Renal cortical epithelial cell (primary cell): ENCODE measurements around the gene SUPT3H. TPM values are rescaled to one million over a fixed set of nuclear protein-coding genes. Genes with fewer than 3 reads are reported as not detected.

Source experiments
- DNase-seq: peaks from one replicate; pipeline ENCODE4 v3.0.0-alpha.2; 2011; ENCODE audit warnings: low read depth
- total RNA-seq: library from RNA; depleted of rRNA; stranded (reverse); fragments of >200 nt; gene quantifications from 2 replicates; pipeline ENCODE4 v1.2.3, GENCODE V29; 2014

The SUPT3H gene
- total RNA-seq, 1 donor from 2014 or later: 43.0 TPM

GRCh38 chr6:44955145-44955544, 422.6 kb downstream of the SUPT3H start:
- no peak for DNase-seq

DNA sequence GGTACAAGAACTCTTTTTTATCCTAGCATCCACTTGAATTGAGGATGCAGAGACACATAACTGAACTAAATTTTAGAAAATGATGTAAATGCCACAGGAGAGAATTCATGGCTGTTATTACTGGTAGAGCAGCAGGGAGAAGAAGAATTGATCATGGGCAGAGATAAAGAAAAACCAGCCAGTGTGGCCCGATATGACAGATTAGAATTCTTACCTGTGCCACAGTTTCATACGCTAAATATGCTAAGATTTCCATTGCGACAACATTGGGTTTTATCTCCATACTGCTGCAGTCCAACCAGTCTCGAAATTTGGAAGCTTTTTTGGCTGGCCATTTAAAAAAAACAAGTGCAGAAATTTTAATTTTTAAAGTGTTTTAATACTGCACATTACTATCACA, 423.5 kb downstream of the SUPT3H start:
- no peak for DNase-seq

- no peak for DNase-seq
Measured at GRCh38 chr6:44951253-44951747, 426.4 kb downstream of the SUPT3H start.

GRCh38 chr6:44949596-44950201, 428.0 kb downstream of the SUPT3H start:
- DNase-seq: no peak

DNA sequence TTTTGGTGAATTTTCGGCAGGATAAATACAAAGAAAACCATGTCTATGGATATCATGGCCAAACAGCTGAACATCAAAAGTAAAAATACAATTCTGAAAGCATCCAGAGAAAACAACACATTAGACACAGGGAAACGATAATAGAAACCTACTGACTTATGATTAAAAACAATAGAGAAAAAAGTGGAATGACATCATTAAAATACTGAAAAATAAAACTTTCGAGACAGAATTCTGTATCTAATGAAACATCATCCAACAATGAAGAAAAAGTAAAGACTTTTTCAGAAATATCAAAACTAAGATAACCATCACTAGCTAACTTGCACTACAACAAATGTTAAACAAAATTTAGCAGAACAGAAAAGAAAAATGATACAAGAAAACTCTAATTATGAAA, 434.2 kb downstream of the SUPT3H start:
- DNase-seq: no peak

DNA sequence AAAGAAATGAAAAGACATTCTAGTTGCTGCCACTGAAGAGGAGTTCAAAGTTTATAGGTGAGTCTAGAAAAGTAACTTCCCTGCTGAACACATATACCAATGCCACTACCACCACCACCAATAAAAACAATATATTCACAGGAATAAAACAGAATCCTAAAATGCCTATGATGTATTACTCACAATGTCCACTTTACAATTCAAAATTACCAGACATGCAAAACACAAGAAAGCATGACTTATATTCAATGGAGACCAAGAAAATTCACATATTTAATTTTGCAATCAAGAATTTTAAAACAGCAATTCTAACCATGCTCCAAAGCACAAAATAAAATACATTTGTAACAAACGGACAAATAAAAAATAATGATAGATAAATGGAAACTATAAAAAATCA, 434.9 kb downstream of the SUPT3H start:
- no peak for DNase-seq

DNA sequence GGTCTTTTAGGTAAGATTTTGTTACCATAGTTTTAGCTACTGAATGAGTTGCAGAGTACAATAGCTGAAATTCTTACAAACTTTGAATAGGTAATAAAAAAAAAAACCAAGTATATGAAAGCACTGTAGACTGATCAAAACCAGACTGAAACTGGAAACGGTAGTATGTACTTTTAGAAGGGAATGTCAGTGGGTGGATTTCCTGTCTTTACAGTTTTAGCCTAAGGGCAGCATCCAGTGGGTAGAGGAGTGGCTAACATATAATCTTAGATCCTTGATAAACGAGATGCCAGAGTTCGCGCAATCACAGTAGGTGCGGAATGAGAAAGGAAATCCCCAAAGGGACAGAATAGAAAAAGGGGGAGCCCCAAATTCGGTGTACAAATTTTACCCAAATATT, 435.5 kb downstream of the SUPT3H start:
- no peak for DNase-seq

GRCh38 chr6:44940367-44940766, 437.4 kb downstream of the SUPT3H start:
- peak; percentile 31 for DNase-seq

- DNase-seq: no peak
Measured at GRCh38 chr6:44935693-44936300, 441.9 kb downstream of the SUPT3H start.

DNA sequence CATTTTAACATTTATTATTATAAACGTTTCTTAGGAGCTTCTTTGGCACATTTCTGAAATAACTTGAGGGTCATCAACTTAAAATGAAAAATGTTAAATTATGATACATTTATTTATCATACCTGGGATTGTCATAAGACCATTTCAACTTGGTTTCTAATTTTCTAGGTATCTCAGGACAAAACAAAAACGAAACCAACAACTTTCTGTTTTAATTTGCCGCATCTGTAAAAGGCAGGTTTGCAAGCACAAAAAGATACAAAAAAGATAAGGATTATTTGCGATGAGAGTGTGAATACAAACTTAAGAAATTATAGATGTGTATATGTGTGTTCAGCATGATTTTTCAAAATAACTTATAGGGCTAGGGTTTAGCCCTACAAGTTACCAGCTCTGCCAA, 444.6 kb downstream of the SUPT3H start:
- DNase-seq: no peak

DNA sequence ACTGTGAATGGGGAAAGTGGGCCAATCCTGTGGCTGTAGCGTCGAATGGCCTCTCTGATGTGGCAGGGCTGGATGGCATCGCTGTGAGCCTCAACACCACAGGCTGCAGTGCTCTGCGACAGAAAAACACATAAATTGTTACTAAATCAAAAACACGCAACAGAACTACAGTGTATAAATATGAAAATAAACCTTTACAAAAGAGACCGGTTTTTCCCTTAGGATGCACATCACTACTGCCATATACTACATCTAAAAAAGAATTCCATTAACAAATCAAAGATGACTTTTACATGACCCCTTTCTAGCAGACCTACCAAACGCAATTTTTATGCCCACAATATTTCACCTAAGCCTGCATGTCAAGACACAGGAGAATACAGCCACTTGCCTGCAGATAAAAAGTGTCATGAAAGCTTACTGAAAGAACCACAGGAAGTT, 445.1 kb downstream of the SUPT3H start:
- DNase-seq: no peak

GRCh38 chr6:44931385-44931784, 446.3 kb downstream of the SUPT3H start:
- DNase-seq: no peak

- DNase-seq: peak; percentile 63
Measured at GRCh38 chr6:44926556-44926955, 451.2 kb downstream of the SUPT3H start.

DNA sequence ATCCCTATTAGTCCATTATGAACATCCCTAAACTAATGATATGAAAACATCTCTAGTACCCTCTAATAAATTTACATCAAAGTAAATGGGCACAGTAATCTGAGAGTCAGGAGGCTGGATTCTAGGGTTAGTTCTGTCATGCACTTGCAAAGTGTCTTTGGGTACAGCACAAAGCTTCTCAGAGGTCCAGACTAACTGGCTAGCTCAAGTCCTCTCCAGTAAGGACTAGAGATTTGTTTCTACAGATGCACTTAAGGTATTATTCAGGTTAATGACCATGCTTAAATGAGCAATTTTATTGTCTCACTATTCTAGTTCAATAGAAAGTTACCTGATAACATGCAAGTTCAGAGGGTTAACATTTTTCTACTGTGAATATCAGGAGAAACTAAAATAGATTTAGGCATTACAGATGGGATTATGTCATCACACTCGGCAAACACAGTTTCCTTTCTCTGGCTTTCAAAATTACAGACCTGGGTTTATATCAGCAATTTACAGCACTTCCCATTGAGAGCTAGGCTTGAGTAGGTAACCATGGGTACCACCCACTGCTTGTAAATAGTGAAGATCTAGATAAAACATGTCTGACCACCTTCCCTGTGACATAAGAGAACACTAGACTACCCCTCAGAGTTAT, 452.5 kb downstream of the SUPT3H start:
- peak; percentile 62 for DNase-seq

DNA sequence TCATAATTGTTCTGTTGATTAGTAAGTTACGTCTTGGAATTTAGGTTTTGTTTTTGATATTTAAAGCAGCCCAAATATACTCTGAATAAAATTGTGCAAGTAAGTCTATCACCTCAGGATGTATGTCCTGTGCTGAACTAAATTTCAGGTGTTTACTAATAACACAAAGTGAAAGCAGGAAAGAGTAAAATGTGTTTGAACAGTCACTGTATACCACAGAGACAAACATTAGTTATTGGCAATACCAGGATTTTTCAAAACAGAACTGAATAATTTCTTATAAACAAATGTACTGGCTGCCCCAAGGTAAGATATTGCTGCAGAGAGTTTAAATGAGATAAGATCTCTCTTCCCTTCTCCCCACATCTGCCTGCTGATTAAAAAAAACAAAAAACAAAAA, 454.3 kb downstream of the SUPT3H start:
- DNase-seq: no peak

DNA sequence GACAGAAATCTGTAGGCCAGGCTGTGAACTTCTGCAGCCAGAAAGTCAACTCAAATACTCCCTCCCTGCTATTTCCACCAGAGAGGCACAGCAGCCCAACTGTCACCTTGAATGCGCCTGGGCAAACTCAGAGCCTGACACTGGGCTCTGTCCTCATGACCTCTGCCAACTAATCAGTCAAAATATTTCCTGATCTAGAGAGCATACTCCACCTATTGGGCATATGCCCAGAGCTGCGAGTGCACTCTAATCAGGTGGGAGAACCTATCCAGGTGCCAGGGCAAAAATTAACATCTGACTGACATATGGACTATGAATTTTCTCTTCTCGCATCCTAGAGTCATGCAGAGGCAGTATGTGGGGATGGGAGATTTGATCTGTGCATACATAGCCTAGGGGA, 455.9 kb downstream of the SUPT3H start:
- DNase-seq: no peak

DNA sequence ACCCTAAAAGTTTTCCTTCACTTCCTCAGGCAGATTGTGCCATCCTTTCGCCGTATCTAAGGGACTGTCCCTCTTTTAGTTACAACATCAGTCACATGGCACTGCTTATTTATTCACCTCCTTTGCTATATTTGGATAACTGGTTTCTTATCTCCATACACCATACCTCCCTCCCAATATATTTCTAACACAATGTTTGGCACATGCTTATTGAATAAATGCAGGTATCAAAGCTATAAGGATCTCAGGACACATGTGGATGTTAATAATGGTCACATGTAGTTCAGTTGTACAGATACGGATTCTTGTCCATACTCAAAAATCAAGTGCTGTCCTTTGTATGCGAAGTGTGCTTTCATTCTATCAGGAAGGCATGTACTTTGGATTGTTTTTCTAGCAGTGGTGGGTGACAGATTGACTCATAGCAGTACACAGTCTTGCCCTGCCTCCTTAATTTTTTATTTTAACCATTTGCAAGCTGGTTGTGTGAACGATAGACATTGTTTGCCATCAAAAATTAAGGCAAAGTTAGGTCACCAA, 456.7 kb downstream of the SUPT3H start:
- DNase-seq: peak; percentile 56

DNA sequence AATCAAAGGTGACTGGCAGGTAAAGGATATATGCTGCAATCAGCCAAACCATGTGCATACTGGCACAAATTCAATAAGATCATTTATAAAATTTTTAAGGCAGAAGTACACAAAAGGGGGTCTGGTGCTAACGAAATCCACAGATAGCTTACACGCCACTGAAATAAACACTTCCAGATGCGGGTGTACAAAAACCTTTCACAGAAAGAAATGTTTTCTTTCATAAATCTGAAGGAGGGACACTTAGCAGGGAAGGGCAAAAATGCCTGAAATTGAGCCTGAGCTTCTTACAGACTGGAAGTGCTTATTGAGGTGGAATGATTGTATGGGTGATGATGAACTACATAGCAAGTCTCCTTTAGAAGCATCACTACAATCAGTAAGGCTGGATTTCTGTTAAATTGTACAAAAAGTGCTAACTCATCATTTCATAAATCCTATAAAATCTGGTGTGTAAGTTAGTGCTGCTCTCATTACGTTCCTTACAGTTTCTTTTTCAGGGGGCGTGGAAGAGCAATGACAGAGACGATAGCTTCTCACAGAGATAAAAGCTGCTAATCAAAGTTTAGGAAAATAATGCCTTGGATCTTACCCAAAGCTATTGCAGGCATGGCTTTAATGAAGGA, 458.9 kb downstream of the SUPT3H start:
- no peak for DNase-seq

DNA sequence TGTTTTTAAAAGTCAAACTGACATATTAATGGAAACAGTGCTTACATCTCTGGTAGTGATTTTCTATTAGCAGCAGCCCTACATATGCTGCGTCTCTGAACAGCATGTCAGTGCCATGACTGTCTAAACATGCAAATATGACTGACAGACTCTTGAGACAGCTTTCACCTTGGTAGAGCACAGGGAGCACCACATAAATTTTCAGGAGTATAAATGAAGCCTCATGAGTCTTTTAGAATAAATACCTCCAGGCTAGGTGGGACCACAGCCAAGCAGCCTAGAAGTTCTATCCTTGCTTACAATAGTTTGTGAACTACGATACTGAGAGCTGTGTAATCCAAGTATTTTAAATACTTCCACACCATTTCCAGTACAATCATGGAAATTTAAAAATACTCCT, 460.3 kb downstream of the SUPT3H start:
- peak; percentile 30 for DNase-seq

- DNase-seq: no peak
Measured at GRCh38 chr6:44915111-44915510, 462.6 kb downstream of the SUPT3H start.

- DNase-seq: no peak
Measured at GRCh38 chr6:44914141-44914540, 463.6 kb downstream of the SUPT3H start.

GRCh38 chr6:44906761-44907160, 471.0 kb downstream of the SUPT3H start:
- DNase-seq: no peak
